Measurements from ENCODE around the gene GLI1. TPM values are rescaled to one million over a fixed set of nuclear protein-coding genes. Genes with fewer than 3 reads are reported as not detected.

GLI1 gene
- total RNA-seq, 6 experiments from 2014 or later: 0.16 to 0.74 (median 0.55) TPM

DNA sequence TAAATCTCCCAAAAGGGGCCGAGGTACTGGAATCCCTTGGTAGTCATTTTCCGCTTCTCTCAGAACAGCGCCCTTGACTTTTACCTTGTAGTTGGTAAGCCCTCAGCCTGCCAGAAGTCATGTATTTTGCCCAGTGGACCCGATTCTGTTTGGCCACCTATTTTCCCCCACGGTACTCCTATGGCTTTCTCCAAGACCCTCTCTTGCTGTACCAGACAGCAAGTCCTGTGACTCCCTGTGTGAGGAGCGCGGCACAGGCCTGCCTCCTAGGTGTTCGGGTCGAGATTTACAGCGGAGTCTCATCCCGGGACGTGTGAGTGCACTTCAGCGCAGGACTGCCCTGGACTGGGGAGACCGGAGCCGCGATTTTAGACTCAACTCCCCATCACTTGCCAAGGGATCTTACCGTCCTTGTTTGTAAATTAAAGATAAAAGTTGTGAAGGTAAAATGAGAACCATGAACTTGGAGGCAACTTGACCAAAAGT is 62.0 kb downstream of the GLI1 start:
- Histone ChIP-seq H3K27ac (peak overlapping the region; percentile 97 to 98 (median 97)), H3K36me3 (peaks cover 6 to 37% (median 15%) of the 10 kb centered on the region in 4 donors), H3K27me3 (no peaks in the 10 kb centered on the region), H3K9me3 (no peaks in the 10 kb centered on the region), H3K4me1 (peaks cover 0 to 48% (median 19%) of the 10 kb centered on the region in 4 donors), H3K4me3 (peak overlapping the region in 2 of 3 donors; percentile 80 to 83)
- DNase-seq (peak; percentile 42 to 72 (median 63)), ATAC-seq (no peak)
- no peak for TF ChIP-seq CTCF (IDR thresholded peaks at IDR 0.05)
- no peak for TF ChIP-seq POLR2A (IDR thresholded peaks at IDR 0.05)
- 43% methylated on average over 17 of the region's 17 CpGs for WGBS (ENCODE audit: insufficient coverage, low coverage, low lambda C conversion rate, missing lambda C conversion rate)
- intact Hi-C loops (cut with DNase I): no loop called here

MicroRNAs encoded within 50 kb of the gene (microRNA counts, 767-probe panel; counts per million panel counts)
- 237 counts per million for microRNA hsa-miR-616-3p

Small RNA genes within 50 kb of the gene (microRNA-seq; reads per million reads assigned to microRNA genes)
- gene MIR616: 2.3 to 6.4 reads per million in 2 donors
- 0 reads per million in 2 donors for gene MIR6758

Small RNA genes within 50 kb of the gene (small RNA-seq; reads per million reads assigned to genes)
- gene MIR616 (0.29 to 1.4 reads per million in 2 experiments), gene RNU6-879P (0 reads per million in 2 experiments)

Other genes with a start within 250 kb of the GLI1 start
- 1 to 10 TPM in 2 of 6 experiments, under 1 TPM in 1, not detected in 3; 0.87 to 1.5 (median 1.2) TPM for gene NXPH4, start 243.0 kb upstream of the GLI1 start, total RNA-seq
- 100 to 1,000 TPM; 157 to 228 (median 194) TPM for gene SHMT2, start 230.1 kb upstream of the GLI1 start, total RNA-seq
- gene STAC3, start 208.6 kb upstream of the GLI1 start, total RNA-seq: 1 to 10 TPM in 5 of 6 experiments, under 1 TPM in 1; 0.98 to 4.5 (median 1.8) TPM
- gene R3HDM2, start 28.7 kb upstream of the GLI1 start, total RNA-seq: 10 to 100 TPM; 25.3 to 48.0 (median 35.9) TPM
- gene INHBC, start 25.0 kb upstream of the GLI1 start, total RNA-seq: 100 to 1,000 TPM in 1 of 6 experiments, 10 to 100 TPM in 5; 14.7 to 123 (median 63.6) TPM
- 100 to 1,000 TPM in 4 of 6 experiments, 10 to 100 TPM in 2; 17.4 to 302 (median 150) TPM for gene INHBE, start 4.5 kb upstream of the GLI1 start, total RNA-seq
- 10 to 100 TPM in 1 of 6 experiments, 1 to 10 TPM in 5; 3.5 to 11.0 (median 6.8) TPM for gene ARHGAP9, start 20.1 kb downstream of the GLI1 start, total RNA-seq
- gene MARS1, start 28.3 kb downstream of the GLI1 start, total RNA-seq: 10 to 100 TPM; 53.4 to 66.6 (median 60.4) TPM
- 10 to 100 TPM; 11.3 to 26.7 (median 18.7) TPM for gene DDIT3, start 60.7 kb downstream of the GLI1 start, total RNA-seq
- gene MBD6, start 63.0 kb downstream of the GLI1 start, total RNA-seq: 10 to 100 TPM in 5 of 6 experiments, 1 to 10 TPM in 1; 7.4 to 61.1 (median 39.3) TPM
- gene DCTN2, start 87.4 kb downstream of the GLI1 start, total RNA-seq: 10 to 100 TPM; 28.4 to 80.0 (median 36.0) TPM
- gene KIF5A, start 90.3 kb downstream of the GLI1 start, total RNA-seq: under 1 TPM in 1 of 6 experiments, not detected in 5; 0.02 TPM
- gene PIP4K2C, start 131.4 kb downstream of the GLI1 start, total RNA-seq: 10 to 100 TPM; 11.3 to 27.6 (median 12.8) TPM
- 1 to 10 TPM in 5 of 6 experiments, under 1 TPM in 1; 0.86 to 2.7 (median 1.9) TPM for gene DTX3, start 145.0 kb downstream of the GLI1 start, total RNA-seq
- 1 to 10 TPM in 5 of 6 experiments, under 1 TPM in 1; 0.92 to 2.0 (median 1.3) TPM for gene ARHGEF25, start 151.7 kb downstream of the GLI1 start, total RNA-seq
- gene B4GALNT1, start 173.4 kb downstream of the GLI1 start, total RNA-seq: 1 to 10 TPM in 3 of 6 experiments, under 1 TPM in 3; 0.44 to 3.6 (median 0.78) TPM
- 100 to 1,000 TPM; 179 to 245 (median 210) TPM for gene OS9, start 234.3 kb downstream of the GLI1 start, total RNA-seq

All from right lobe of liver (tissue), 6 donors.